Ishikawa (cell line): Measurements from ENCODE around the gene YPEL2.

Experiments
- CEBPB ChIP-seq: IDR thresholded peaks from 2 replicates; pipeline ENCODE4 v1.6.1; 2012
- CREB1 ChIP-seq: IDR thresholded peaks from 2 replicates; pipeline ENCODE4 v1.6.1; 2012; ENCODE audit warnings: low read depth
- EGR1 ChIP-seq: IDR thresholded peaks from 2 replicates; pipeline ENCODE4 v1.6.1; 2012
- EP300 ChIP-seq: IDR thresholded peaks from 2 replicates; pipeline ENCODE4 v1.6.1; 2012; ENCODE audit warnings: borderline replicate concordance
- FOXM1 ChIP-seq: IDR thresholded peaks from 2 replicates; pipeline ENCODE4 v1.6.1; 2012; ENCODE audit warnings: low read depth, borderline replicate concordance
- MAX ChIP-seq: IDR thresholded peaks from 2 replicates; pipeline ENCODE4 v1.6.1; 2012
- RAD21 ChIP-seq: IDR thresholded peaks from 2 replicates; pipeline ENCODE4 v1.6.1; 2012; ENCODE audit warnings: low read depth
- REST ChIP-seq: IDR thresholded peaks from 2 replicates; pipeline ENCODE4 v1.6.1; 2012; ENCODE audit warnings: low read depth, mild to moderate bottlenecking
- TAF1 ChIP-seq: IDR thresholded peaks from 2 replicates; pipeline ENCODE4 v1.6.1; 2012; ENCODE audit warnings: low read depth, mild to moderate bottlenecking
- TEAD4 ChIP-seq: IDR thresholded peaks from 2 replicates; pipeline ENCODE4 v1.6.1; 2012
- USF1 ChIP-seq: IDR thresholded peaks from 2 replicates; pipeline ENCODE4 v1.6.1; 2012
- YY1 ChIP-seq: IDR thresholded peaks from 2 replicates; pipeline ENCODE4 v1.6.1; 2012; ENCODE audit warnings: low read depth

GRCh38 chr17:59439262-59439661 is 107.8 kb downstream of the YPEL2 start:
- no peak for TF ChIP-seq EP300
- no peak for TF ChIP-seq RAD21
- TF ChIP-seq REST, result no peak
- TF ChIP-seq USF1, result no peak
- TF ChIP-seq FOXM1, result no peak
- no peak for TF ChIP-seq CEBPB
- TF ChIP-seq MAX, result no peak
- TF ChIP-seq EGR1, result no peak
- TF ChIP-seq TAF1, result no peak
- TF ChIP-seq TEAD4, result no peak
- no peak for TF ChIP-seq CREB1
- no peak for TF ChIP-seq YY1
